Neural progenitor cell (in vitro differentiated cells): ENCODE results near the gene LTB.

Source experiments
- EZH2phosphoT487 ChIP-seq: fragments of 200-600 bp; sonication (generic); IDR thresholded peaks from 2 replicates; pipeline ENCODE4 v1.6.1; 2017; ENCODE audit warnings: antibody characterized with exemption
- TF ChIP-seq, protein P1 (sequence below): fragments of 200-600 bp; sonication (generic); IDR thresholded peaks from 2 replicates; pipeline ENCODE4 v1.5.1; 2017; ENCODE audit warnings: antibody characterized with exemption, mild to moderate bottlenecking

DNA sequence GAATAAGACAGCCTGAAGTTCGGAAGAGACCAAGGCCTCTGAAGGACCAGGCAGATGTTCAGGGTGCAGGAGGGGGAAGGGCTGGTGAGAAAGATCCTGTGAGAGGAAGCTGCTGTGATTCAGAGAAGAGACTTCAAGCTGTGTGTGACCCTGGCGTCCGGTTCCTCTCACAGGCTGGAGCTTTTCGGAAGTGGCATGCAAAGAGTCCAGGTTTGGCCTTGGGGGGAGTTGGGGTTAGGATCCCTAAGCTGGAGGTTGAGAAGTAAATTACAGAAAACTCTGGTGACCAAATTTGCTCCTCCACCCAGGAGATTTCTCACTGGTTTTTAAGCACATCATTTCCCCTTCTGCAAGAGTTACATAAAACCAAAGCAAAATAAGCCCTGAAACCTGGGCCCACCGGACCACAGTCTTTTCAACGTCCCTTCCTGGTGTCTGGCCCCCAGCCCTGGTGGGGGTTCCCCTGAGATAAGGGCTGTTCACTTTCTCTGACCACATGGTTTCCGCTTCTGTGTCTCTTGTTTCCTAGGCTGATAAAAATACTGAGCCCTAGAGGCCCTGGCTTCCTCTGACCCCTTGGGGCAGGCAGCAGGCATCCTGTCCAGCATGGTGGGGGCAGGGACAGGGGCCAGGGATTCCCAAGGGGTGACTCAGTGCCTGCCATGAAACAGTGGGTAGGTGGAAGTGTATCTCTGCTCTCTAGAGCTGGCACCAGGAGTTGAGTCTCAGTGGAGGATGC is 22.1 kb downstream of the LTB start:
- TF ChIP-seq, protein P1, sequence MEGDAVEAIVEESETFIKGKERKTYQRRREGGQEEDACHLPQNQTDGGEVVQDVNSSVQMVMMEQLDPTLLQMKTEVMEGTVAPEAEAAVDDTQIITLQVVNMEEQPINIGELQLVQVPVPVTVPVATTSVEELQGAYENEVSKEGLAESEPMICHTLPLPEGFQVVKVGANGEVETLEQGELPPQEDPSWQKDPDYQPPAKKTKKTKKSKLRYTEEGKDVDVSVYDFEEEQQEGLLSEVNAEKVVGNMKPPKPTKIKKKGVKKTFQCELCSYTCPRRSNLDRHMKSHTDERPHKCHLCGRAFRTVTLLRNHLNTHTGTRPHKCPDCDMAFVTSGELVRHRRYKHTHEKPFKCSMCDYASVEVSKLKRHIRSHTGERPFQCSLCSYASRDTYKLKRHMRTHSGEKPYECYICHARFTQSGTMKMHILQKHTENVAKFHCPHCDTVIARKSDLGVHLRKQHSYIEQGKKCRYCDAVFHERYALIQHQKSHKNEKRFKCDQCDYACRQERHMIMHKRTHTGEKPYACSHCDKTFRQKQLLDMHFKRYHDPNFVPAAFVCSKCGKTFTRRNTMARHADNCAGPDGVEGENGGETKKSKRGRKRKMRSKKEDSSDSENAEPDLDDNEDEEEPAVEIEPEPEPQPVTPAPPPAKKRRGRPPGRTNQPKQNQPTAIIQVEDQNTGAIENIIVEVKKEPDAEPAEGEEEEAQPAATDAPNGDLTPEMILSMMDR = no peak
- no peak for TF ChIP-seq EZH2phosphoT487
